HEK293T (cell line): Measurements from ENCODE around the gene OBI1.

ENCODE experiments used
- BHLHE40 ChIP-seq: fragments of 450-650 bp; IDR thresholded peaks from 2 replicates; pipeline ENCODE4 v1.6.1; 2016; ENCODE audit warnings: mild to moderate bottlenecking, moderate library complexity, borderline replicate concordance
- ELF4 ChIP-seq: fragments of 450-650 bp; IDR thresholded peaks from 2 replicates; pipeline ENCODE4 v1.6.1; 2017; ENCODE audit warnings: antibody characterized with exemption
- L3MBTL2 ChIP-seq: fragments of 450-650 bp; conservative IDR thresholded peaks from 2 replicates; pipeline ENCODE4 v1.6.1; 2016; ENCODE audit warnings: mild to moderate bottlenecking
- SUZ12 ChIP-seq: fragments of 450-650 bp; IDR thresholded peaks from 2 replicates; pipeline ENCODE4 v1.6.1; 2016; ENCODE audit warnings: mild to moderate bottlenecking
- ZNF384 ChIP-seq: fragments of 450-650 bp; IDR thresholded peaks from 2 replicates; pipeline ENCODE4 v1.6.1; 2016

- TF ChIP-seq L3MBTL2, result no peak
- no peak for TF ChIP-seq BHLHE40
- TF ChIP-seq ZNF384, result no peak
- TF ChIP-seq SUZ12, result no peak
- TF ChIP-seq ELF4, result no peak
These were observed 59.2 kb downstream of the OBI1 start for GRCh38 chr13:78599645-78600279.
